ENCODE measurements around the gene ALB. TPM values are rescaled to one million over a fixed set of nuclear protein-coding genes. Genes with fewer than 3 reads are reported as not detected.

Gene ALB
- total RNA-seq, 4 donors from 2014 or later = 0.62 TPM; not detected in 3

DNA sequence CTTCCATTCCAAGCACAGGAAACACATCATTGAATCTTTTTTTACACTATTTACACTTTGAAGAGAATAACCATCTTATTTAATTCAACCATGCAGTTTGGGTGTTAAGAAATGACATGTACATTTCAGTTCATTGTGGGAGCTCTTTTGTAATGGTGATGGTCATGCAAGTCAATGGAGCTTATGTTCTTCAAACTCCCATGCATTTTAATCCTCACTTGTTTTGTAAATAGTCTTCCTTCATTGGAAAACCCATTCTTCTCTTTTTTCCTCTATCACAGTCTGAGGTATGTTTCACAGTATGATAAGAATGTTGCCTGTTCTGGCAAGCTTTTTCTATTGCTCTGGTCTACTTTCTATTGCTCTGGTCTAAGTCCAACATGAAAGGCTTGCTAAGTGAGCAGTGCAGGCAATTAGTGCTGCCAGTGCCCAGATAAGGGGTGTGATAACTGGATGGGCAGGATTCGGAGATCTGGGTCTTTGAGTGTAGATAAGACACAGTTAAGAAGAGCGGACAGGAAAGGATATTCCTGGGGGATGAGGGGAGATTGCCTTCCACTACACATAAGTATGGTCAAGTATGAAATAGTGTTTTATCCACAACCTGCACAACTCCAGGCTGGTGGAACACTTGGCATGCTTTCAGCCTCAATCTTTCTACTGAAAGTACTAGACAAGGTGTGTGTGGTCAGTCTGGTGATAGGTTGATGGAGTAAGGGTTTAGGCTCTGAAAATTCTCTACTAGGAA lies 49.0 kb downstream of the ALB start:
- WGBS, 2 donors = 75% methylated on average over 2 of the region's 2 CpGs
- Histone ChIP-seq H3K27ac (no peak overlapping the region), H3K36me3 (no peaks in the 10 kb centered on the region), H3K4me1 (peaks cover 0 to 11% (median 0%) of the 10 kb centered on the region in 3 donors), H3K4me3 (no peak overlapping the region), H3K27me3 (no peaks in the 10 kb centered on the region), H3K9me3 (no peaks in the 10 kb centered on the region)
- TF ChIP-seq POLR2A (IDR thresholded peaks at IDR 0.05) = no peak
- TF ChIP-seq, protein P1, sequence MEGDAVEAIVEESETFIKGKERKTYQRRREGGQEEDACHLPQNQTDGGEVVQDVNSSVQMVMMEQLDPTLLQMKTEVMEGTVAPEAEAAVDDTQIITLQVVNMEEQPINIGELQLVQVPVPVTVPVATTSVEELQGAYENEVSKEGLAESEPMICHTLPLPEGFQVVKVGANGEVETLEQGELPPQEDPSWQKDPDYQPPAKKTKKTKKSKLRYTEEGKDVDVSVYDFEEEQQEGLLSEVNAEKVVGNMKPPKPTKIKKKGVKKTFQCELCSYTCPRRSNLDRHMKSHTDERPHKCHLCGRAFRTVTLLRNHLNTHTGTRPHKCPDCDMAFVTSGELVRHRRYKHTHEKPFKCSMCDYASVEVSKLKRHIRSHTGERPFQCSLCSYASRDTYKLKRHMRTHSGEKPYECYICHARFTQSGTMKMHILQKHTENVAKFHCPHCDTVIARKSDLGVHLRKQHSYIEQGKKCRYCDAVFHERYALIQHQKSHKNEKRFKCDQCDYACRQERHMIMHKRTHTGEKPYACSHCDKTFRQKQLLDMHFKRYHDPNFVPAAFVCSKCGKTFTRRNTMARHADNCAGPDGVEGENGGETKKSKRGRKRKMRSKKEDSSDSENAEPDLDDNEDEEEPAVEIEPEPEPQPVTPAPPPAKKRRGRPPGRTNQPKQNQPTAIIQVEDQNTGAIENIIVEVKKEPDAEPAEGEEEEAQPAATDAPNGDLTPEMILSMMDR (IDR thresholded peaks at IDR 0.05) = no peak
- intact Hi-C loops (cut with DNase I) = no loop called here
- no peak for DNase-seq

DNA sequence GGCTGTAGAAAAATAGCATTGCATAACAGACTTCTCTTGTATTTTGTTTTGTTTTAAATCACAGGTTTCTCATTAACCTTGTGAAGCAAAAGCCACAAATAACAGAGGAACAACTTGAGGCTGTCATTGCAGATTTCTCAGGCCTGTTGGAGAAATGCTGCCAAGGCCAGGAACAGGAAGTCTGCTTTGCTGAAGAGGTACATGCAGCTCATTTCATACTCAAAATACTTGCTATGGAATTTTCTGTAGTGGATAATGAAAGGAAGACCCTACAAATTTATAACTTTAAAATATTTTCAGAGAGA lies 49.6 kb downstream of the ALB start:
- H3K36me3 ChIP-seq = no peaks in the 10 kb centered on the region
- no peak overlapping the region for H3K27ac ChIP-seq
- H3K9me3 ChIP-seq = no peaks in the 10 kb centered on the region
- TF ChIP-seq, protein P1 (IDR thresholded peaks at IDR 0.05) = no peak
- no peak for TF ChIP-seq POLR2A (IDR thresholded peaks at IDR 0.05)
- intact Hi-C loops (cut with DNase I) = no loop called here
- no peaks in the 10 kb centered on the region for H3K27me3 ChIP-seq
- H3K4me3 ChIP-seq = no peak overlapping the region
- H3K4me1 ChIP-seq = peaks cover 0 to 11% (median 0%) of the 10 kb centered on the region in 3 donors
- no peak for DNase-seq

DNA sequence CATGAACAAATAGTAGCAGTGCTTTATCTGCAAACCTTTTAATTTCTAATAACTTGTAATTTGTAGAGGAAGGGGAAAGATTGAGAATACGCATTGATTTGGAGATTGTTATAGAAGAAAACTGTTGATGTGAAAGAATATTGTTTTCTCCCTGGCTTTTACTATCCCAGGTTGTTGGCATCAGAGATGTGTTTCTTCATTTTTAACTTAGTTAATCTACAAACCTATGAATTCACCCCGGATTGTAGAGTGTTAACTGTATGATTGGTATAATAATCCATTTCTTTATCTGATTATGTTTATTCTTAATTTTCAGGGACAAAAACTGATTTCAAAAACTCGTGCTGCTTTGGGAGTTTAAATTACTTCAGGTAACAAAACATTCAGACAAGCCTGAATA lies 50.8 kb downstream of the ALB start:
- Histone ChIP-seq H3K4me3 (no peak overlapping the region), H3K9me3 (no peaks in the 10 kb centered on the region), H3K36me3 (no peaks in the 10 kb centered on the region), H3K27ac (no peak overlapping the region), H3K27me3 (no peaks in the 10 kb centered on the region), H3K4me1 (peaks cover 0 to 9% (median 0%) of the 10 kb centered on the region in 3 donors)
- DNase-seq = no peak
- 80 to 85% methylated on average over 3 of the region's 3 CpGs for WGBS, 2 donors
- intact Hi-C loops (cut with DNase I) = no loop called here
- TF ChIP-seq POLR2A (IDR thresholded peaks at IDR 0.05) = no peak
- TF ChIP-seq, protein P1 (IDR thresholded peaks at IDR 0.05) = no peak

DNA sequence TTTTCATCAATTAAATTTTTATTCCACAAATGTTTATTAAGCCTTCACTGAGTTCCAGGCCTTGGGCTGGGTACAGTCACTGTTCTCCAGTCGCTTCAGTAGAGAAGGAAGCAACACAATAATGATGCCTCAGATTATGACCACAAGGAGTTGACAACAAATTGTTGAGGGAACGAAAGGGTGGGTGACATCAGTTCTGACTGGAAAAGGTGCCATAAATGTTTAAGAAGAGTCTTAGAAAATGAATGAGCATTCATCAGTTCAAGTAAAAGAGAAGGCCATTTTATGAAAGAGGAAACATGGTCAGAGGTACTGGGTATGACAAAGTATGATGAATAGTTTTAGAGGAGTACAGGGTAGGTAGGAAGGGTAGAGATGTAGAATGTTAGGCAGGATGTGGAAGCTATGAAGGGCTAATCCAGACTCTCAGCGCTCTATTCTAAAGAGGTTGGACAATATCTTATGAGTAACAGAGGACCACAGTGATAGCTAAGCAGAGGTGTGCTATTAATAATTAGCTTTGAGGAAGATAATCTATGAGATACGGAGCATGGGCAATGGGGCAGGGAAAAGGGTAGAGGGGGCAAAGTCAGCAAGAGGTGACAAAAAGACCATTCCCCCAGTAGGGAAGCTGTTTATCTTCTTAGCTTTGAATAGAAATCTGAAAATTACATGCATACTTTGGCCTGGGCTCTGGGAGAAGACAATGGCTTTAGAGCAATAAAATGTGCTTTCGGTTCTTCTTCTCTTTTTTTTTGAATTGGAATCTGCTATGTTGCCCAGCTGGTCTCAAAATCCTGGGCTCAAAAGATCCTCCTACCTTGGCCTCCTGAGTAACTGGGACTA lies 52.3 kb downstream of the ALB start:
- TF ChIP-seq, protein P1 (IDR thresholded peaks at IDR 0.05) = no peak
- TF ChIP-seq POLR2A (IDR thresholded peaks at IDR 0.05) = no peak
- no peaks in the 10 kb centered on the region for H3K9me3 ChIP-seq
- H3K4me1 ChIP-seq = no peaks in the 10 kb centered on the region
- no peaks in the 10 kb centered on the region for H3K27me3 ChIP-seq
- WGBS, 2 donors = 79 to 87% methylated on average over 4 to 5 of the region's 5 CpGs
- no peak for DNase-seq
- H3K4me3 ChIP-seq = no peak overlapping the region
- H3K36me3 ChIP-seq = no peaks in the 10 kb centered on the region
- no peak overlapping the region for H3K27ac ChIP-seq
- intact Hi-C loops (cut with DNase I) = no loop called here

Measured in esophagus squamous epithelium (tissue), 5 donors.